A549 treated with CpdA at 1 μM for 4 hours (cell line): Measurements from ENCODE around the gene AVEN. TPM values are rescaled to one million over a fixed set of nuclear protein-coding genes. Genes with fewer than 3 reads are reported as not detected.

Source experiments
- total RNA-seq: library from RNA; stranded (reverse); fragments of 200-300 nt; extraction: Qiagen RNA extraction; gene quantifications from 5 replicates; pipeline ENCODE4 v1.2.3, GENCODE V29; 2022; ENCODE audit warnings: low read depth

AVEN gene, protein sequence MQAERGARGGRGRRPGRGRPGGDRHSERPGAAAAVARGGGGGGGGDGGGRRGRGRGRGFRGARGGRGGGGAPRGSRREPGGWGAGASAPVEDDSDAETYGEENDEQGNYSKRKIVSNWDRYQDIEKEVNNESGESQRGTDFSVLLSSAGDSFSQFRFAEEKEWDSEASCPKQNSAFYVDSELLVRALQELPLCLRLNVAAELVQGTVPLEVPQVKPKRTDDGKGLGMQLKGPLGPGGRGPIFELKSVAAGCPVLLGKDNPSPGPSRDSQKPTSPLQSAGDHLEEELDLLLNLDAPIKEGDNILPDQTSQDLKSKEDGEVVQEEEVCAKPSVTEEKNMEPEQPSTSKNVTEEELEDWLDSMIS
- total RNA-seq: 20.7 to 25.9 TPM (median 24.3 TPM) in 5 replicates

DNA sequence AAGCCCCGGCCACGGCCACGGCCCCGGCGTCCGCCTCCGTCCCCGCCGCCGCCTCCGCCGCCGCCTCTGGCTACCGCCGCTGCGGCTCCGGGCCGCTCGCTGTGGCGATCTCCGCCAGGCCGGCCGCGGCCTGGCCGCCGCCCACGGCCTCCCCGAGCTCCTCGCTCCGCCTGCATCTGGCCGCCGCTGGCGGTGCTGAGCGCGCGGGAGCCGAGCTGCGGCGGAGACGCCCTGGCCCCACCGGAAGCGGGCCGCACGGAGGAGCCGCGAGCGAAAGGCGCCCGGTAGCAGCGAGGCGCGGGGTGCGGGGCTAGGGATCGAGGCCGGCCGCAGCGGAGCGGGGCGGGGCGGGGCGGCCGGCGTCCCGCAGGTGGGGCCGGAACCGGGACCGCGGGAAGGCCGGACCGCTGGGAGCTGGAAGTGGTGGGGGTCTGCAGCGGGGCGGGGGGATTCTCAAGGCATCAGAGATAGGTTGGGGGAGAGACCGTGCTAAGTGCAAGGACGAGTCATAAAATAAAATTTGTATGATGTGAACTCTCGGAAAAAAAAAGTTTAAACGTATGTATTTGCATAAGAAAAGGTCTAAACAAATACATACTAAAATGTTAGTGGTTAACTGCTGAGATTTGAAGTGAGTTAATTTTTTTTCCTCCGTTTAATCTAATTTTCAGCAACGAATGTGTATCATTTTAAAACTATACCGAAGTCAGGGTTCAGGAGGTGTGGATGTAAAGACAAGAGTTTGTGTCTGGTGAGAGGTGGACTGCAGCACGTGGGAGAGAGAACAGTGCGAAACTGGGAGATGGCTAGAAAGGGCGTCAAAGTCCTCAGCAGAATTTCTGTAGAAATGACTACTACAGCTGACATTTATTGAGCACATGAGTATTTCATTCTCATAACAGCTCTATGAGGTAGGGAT lies at the start of gene AVEN:
Gene AVEN (minus strand): TSS at position 334 of the 919 bp plus-strand sequence. CDS start 158 bp downstream, at position 176.

DNA sequence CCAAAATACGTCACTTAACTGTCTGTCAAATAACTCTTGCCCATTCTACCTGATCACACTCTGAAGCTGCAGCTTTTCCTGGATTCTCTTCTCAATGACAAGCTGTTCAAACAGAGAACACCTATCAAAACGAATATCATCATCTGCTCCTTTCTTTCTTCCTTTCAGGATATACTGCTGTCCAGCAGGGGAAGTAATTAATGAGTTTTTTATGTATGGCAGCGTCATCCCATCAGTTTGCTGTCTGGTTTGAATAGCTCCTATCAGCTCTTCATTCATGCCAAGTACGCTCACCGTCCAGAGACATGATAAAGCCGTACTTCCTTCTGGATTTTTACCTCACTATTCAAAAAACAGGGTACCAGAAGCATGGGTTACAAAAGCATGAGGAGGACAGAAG lies 70.8 kb downstream of the AVEN start, which contains the start of gene CHRM5:
Gene CHRM5 (plus strand): TSS at position 274 of the 400 bp plus-strand sequence. CDS start 94,221 bp downstream, outside the sequence.

Other genes starting within 250 kb of the AVEN start
- 0.01 to 0.02 TPM in 2 of 5 replicates, not detected in the others for gene CHRM5, start 70.7 kb downstream of the AVEN start, total RNA-seq
- 121 to 155 TPM (median 147 TPM) in 5 replicates for gene EMC7, start 62.7 kb upstream of the AVEN start, total RNA-seq
- 1.1 to 1.6 TPM (median 1.4 TPM) in 5 replicates for gene PGBD4, start 62.9 kb upstream of the AVEN start, total RNA-seq
- 30.8 to 40.7 TPM (median 35.1 TPM) in 5 replicates for gene KATNBL1, start 170.9 kb upstream of the AVEN start, total RNA-seq
- 194 to 216 TPM (median 207 TPM) in 5 replicates for gene EMC4, start 185.8 kb upstream of the AVEN start, total RNA-seq